ENCODE measurements around the gene POLN.
"Not testable (repeated sequence)": the region's sequence is repeated elsewhere in the genome, so short reads cannot be mapped to it uniquely, and the experiment has no call there.

POLN gene

DNA sequence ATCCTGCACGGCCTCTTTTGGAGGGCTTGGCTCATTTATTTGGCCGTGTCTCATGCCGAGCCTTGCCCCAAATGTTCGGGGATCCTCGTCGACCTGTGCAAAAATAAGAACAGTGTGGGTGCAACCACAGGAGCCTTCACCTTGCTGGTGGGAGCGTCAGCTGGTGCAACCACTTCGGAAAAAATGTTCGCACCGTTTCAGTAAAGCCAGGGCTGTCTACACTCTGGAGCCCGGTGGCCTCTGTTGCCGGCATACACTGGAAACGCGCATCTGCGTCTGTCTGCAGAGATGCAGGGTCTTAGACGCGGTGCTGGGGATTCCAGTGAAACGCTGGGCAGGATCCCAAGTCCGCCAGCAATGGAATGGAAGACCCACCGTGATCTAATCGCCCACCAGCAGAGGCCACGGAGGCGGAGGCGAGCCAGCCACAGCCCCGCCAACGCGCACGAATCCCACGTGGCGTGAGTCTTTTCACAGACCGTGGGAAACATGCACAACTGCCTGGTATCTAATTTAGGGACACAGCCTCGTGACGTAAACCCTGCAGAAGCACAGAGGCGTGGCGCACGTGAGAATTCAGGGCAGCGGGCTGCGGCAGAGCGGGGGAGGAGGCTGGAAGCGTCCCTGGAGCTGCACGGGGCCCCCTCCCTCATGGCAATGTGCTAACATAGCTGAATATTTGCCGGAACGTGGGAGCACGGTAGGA is 33.8 kb upstream of the POLN start:
- DNase-seq (ENCODE audit: low read depth in 2 of 2): no peak

DNA sequence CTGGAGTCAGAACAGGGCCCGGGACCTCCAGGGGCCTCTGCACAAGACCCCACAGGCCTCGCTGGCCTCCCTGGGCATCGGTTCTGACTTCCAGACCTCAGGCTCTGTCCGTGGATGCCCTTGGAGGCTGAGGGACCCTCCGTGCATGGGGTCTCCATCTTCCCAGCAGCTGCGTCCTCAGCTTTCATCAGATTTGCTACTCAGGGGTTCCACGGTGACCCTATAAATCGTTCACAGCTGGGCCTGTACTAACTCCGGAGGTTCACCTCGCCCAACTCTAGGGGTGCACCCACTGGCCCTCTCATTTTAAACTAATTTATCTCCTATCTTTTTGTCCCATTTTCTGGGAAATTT is 33.1 kb upstream of the POLN start:
- not testable (repeated sequence) for DNase-seq (ENCODE audit: low read depth in 2 of 2)

- no peak for DNase-seq (ENCODE audit: low read depth in 2 of 2)
These were observed 32.6 kb upstream of the POLN start for GRCh38 chr4:2274320-2275043.

DNA sequence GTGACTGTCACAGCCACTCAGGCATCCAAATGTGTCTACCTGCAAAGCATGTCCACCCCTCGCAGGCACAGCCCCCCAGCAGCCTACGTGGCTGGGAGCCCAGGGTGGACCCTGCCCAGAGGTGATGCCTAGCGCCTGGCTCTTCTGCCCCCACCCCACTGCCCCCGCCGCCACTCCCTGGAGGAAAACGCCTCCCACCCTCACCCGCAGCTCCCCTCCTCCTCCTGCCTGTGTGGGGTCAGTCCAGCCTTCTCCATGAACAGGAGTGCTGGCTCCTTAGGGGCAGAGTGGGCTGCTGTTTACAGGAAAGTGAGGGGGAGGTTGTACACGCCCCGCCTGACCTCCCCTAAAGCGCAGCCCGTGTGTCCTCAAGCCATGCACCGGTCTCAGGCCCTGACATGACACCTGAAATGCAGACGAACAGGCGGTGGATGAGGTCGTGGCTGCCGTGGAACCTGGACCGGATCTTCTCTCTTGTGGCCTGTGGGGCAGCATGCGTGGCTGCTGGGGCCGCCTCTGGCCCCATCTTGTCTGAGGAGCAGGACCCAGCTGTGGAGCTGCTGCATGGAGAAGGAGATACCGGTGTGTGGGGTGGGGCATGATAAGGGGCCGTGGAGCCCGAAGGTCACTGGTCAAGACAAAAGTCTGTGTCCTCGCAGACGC is 31.9 kb upstream of the POLN start:
- DNase-seq (ENCODE audit: low read depth in 2 of 2): no peak

DNA sequence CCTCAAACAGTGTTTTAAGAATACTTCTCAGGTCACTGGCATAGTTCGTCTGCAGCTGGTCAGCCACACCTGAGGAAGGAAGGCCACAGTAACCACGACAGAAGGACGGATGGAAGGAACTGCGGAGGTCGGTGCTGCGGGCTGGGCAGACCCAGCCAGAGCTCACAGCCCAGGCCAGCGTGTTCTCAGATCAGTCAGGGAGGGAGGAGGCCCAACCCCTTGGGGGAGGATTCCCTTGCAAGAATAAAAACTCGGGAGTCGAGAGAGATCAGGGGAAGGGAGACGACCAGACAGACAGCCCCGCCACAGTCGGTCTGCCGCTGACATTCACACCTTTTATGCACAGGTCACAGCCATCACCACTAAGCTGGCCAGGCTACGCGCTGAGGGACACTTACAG is 31.3 kb upstream of the POLN start:
- DNase-seq (ENCODE audit: low read depth in 2 of 2): no peak

DNA sequence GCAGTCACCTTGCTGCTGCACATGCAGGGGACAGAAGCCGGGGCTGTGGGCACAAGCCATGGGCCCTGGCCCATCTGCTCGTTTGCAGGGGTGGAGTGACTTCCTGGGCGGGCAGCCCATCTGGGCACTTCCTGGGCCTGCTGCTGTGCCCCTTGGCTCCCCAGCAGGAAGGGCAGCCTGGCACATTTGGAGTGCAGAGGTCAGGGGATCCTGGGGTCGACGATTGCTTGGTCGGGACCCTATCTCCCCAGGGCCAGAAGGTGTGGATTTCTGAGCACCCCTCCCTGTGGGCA is 30.9 kb upstream of the POLN start:
- no peak for DNase-seq (ENCODE audit: low read depth in 2 of 2)

DNA sequence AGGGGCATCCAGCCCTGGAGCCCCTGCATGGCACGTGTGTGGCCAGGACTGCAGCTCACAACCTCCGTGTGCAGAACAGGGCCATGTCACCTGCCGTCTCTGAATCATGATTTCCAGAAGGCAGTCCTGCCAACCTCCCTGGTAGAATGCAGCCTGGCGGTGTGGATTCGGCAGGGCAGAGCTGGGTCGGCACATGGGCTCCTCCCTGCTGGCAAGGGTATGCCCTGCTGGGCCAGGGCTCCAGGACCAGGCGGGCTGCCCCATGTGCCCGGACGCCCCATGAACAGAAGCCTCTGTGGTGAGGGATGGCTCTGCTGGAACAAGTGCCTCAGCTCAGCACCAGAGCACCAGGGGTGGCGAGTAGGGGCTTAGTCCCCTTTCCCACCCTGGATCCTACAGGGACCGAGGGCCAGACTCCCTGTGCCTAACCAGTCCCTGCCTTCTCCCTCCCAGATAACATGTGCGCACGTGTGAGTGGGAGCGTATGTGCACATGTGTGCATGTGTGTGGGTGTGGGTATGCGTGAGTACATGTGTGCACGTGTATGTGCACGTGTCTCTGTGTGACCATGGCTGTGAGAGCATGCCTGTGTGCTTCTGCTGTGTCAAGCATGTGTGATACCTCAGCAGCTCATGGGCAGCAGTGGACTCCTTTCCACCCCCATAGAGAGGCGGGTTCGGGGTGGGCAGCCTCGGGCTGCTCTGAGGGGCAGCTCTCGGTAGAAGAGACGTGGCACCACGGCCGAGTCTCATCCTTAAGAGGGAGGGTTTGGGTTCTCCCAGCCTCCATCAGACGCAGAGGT is 30.3 kb upstream of the POLN start:
- DNase-seq (ENCODE audit: low read depth in 2 of 2): no peak

DNA sequence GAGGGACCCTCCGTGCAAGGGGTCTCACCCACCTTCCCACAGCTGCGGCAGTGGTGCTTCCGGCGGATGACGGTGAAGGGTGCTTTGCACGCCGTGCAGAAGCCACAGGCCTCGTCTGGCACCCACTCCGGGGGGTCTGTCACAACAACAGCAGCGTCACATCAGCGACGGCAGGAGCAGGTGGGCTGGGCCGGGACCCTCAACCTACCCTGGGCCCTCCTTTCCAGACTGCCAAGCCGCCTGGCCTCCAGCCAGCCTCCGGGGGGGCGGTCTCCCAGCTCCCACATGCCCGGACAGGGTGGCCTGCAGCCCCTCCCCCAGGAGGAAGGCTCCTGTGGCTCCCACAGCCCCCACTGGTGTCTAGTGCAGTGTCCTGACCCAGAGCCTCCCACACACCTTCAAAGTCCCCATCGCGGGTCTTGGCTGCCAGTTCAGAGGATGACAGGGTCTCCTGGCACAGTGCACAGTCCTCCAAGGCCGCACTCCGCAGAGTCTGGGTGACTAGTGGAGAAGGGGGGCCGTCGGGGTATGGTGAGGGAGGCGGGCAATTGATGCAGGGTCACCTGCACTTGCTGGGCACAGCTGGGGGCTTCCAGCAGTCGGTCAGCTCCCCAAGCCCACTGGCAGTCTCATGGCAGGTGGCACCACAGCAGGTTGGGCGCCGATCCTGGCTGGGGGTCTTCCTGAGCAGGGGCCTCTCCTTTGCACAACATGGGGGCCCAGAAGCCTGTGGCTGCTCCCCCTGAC is 29.5 kb upstream of the POLN start:
- DNase-seq (ENCODE audit: low read depth in 2 of 2): no peak

DNA sequence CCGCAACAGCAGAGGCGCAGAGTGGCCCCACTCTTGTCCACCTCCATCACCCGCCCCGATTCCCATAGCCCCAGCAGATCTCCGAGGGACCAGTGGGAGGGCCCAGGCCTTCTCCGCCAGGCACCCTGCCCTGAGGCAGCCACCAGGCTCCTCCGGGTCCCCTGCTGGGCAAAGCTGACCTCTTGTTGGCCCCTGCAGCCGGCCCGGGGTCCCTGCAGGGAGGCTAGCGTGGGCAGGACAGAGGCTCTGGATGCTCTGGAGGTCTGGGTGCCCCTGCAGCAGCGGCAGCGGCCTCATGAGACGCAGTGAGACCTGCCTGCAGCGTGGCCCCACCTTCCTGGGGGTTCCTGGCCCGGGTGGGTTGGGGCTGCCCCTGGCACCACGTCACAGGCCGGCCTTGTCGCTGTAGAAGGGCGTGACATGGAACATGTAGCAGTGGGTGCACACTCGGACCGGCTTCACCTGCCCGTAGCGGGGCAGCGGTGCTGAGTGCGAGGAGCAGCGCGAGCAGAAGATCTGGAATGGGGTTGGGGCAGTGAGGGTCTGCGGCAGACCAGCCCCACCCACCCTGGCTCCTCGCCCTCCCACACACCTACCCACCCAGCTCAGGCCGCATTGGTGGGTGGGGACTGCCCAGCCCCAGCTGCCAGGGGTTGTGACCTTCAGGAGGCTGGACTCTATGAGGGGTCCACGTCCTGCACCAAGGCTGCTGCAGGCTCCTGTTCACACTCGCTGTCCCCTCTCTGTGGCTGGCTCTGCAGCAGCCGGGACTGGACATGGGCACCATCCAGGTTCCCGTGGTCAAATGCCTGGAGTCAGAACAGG is 28.6 kb upstream of the POLN start:
- no peak for DNase-seq (ENCODE audit: low read depth in 2 of 2)

- no peak for DNase-seq (ENCODE audit: low read depth in 2 of 2)
These were observed 27.8 kb upstream of the POLN start for GRCh38 chr4:2269618-2270163.

DNA sequence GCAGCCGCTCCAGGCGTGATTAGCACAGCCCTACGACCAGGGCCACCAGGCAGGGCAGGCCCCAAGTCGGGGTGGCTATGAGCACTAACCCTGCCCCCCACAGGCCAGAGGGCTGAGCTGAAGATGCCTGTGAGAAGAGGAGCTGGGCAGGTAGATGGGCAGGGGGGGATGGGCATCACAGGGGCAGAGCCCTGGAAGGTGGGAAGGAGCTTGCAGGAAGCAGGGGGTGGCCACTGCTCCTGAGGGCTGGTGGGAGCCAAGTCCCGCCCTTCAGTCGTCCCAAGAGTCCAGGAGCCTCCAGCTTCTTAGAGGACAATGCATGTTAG is 27.2 kb upstream of the POLN start:
- DNase-seq (ENCODE audit: low read depth in 2 of 2): no peak

GRCh38 chr4:2268357-2269205 is 26.7 kb upstream of the POLN start:
- DNase-seq (ENCODE audit: low read depth in 2 of 2): no peak

DNA sequence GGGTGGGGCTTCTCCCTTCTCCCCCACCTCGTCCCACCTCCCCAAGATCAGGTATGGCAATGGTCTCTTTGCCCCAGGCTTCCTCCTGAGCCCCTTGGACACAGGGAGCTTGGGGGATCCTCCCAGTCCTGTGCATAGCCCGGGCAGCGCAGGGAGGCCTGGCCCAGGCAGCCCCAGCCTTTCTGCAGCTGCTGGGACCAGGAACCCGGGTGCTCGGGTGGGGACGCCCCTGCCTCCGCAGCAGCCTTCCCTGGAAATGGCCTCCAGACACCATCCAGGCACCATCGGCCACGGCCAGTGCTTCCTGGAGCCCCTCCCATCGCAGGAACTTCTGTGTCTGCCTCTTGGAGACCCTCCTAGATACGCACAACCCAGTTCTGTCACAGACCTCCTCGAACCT is 25.9 kb upstream of the POLN start:
- DNase-seq (ENCODE audit: low read depth in 2 of 2): no peak

DNA sequence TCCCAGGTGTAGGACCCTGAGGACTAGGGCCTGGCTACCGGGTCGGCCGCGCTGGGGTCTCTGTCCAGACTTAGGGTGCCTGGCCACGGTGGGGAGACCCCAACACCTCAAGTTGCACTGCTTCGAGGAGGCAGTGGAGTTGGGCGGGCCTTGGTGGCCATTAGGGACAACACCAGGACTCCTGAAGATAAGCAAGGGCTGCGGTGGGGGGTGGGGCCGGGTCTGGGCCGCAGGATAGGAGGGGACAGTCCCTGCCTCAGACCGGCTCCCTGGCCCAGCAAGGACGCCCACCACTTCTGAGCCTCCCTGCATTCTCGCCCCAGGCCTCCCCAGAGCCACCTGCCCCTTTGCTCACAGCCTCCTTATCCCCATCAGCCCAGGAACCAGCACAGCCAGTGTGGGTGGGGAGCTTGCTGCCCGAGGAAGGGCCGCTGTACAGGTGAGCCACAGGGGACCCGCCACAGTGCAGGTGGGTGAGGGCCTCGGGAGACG is 25.4 kb upstream of the POLN start:
- no peak for DNase-seq (ENCODE audit: low read depth in 2 of 2)

GRCh38 chr4:2266821-2267220 is 24.9 kb upstream of the POLN start:
- DNase-seq (ENCODE audit: low read depth in 2 of 2): no peak

DNA sequence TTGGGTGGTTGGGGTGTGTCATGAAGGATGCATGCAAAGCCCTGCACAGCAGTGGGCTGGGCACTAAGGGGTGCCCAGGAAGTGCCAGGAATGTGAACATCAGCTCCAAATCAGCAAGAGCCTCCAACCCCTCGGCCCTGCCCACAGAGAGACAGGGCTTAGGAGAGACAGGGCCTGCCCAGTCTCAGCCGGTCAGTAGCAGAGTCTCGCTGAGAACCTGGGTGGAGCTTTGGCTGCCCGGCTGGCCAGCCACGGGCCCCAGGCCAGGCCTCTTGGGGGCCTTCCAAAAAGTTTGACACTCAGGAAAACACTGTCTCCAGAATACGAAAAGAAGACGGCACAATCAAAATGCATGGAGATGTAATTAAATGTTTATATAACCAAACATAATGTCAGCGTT is 24.3 kb upstream of the POLN start:
- DNase-seq (ENCODE audit: low read depth in 2 of 2): no peak

DNA sequence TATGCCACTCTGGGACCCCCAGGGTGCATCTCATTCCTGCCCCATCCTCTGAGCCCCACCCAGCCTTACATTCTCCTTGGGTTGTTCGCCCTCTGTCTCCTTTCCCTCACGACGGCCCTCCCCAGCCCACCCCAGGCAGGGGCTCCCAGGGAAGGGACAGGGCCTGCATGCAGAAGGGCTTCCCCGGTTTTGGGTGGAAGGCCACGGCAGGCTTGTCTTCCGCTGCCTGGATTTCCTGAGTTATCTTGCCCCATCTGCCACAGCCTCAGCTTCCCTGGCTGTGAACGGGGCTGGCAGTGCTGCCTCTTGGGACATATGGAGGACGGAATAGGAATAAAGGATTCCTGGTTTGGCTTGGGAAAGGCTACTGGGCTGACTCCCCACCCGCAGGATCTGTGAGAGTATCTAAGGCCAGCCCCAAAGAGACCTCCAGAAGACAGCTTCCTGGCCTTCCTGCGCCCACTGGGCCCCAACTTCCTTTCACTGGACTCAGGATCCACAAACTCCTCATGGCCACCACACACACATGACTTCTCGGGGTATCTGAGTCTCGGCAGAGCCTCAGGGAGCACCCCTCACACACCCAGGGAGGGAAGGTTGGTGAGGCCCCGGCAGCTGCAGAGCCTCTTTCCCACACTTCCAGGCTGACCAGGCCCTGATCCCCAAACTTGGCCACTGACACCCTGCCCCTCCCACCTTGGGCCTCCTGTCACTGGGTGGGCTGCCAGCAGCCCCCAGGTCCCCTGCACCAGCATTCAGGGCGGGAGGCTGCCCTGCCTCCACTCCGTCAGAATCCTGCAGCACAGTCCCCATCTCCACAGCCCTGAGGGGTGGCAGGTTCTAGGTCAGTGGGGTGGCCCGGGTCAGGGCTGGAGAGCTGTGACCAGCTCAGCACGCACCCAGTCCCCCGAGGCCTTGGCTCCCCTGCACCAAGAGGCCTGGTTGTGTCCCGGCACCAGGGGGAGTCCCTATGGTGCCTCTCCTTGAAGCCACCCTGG is 23.5 kb upstream of the POLN start:
- DNase-seq (ENCODE audit: low read depth in 2 of 2): no peak

GRCh38 chr4:2264481-2265041 is 22.6 kb upstream of the POLN start:
- no peak for DNase-seq (ENCODE audit: low read depth in 2 of 2)

All from fibroblast of skin of left quadriceps (primary cell).